Activated naive CD4-positive, alpha-beta T cell treated with Interleukin-2 at 50 U/mL for 16 hours (primary cell): Measurements from ENCODE around the gene MSH3.
"Not testable (repeated sequence)": the region's sequence is repeated elsewhere in the genome, so short reads cannot be mapped to it uniquely, and the experiment has no call there.

Experiments
- DNase-seq: peaks from one replicate; pipeline ENCODE4 v3.0.0-alpha.2; 2020

MSH3 gene

DNA sequence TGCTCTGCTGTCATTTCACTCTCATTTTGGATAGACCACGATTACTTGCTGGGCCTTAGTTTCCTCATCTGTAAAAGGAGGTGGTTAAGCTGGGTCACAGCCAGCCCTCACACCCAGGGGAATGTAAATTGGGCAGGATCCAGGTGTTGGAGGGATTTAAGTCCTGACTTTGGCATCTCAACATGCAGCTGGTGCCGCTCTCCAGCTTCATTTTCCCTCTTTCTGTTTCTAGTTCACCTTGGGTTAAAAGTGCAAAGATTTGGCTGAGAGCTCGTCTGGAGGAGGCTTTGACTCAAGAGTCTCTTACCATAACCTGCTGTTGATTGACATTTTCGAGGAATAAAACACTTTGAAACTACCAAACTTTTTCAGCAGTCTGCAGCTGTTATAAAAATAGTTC, 144.6 kb downstream of the MSH3 start:
- no peak for DNase-seq

DNA sequence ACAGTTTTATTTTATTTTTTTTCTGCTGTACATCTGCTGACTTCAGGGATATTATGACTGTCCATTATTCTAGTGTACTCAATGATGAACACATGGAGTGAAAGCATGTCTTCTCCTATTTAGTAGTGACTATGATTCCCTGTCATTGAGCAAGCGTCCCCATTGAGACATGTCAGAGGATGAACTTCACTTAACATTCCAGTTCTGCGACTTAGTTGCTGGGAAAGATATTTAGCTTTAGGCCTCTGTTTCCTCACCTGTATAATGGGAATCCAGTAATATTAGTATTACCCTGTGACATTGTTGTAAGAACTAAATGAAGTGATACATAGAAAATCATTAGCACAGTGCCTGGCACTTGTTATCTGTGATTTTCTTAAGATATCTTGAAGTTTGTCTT, 145.1 kb downstream of the MSH3 start:
- DNase-seq, result no peak

DNA sequence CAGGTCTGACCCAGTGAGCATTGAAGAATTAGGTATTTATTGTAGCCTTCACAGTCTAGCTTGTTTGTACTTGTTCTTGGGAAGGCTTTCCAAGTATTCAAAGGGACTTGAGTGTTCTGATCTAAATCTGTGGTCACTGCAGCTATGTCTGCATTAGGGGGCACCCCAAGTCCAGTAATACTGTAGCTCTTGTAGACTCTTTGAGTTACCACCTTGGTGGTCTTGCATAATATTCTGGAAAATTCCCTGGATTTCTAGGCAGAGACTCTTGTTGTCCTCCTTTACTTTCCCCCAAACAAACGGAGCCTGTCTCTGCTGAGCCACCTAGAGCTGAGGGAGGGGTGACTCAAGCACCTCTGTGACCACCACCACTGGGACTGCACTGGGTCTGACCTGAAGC, 149.9 kb downstream of the MSH3 start:
- DNase-seq, result no peak

DNA sequence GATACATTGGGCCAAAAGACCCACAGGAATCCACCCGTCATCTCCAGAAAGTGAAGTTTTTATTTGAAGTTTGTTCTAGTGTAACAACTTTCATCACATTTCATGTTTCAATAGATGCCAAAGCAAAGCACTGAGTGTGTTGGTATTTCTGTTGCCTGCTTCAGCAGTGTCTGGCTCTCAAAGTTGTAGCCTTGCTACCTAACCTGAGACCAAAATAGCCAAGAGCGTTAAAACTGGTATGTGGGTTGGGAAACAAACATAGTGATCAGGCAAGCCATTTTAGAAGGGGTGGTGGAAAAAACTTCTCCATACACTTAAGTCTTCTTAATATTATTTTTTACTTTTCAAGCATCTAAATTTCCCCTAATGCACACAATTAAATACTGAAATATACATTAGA, 150.6 kb downstream of the MSH3 start:
- no peak for DNase-seq

DNA sequence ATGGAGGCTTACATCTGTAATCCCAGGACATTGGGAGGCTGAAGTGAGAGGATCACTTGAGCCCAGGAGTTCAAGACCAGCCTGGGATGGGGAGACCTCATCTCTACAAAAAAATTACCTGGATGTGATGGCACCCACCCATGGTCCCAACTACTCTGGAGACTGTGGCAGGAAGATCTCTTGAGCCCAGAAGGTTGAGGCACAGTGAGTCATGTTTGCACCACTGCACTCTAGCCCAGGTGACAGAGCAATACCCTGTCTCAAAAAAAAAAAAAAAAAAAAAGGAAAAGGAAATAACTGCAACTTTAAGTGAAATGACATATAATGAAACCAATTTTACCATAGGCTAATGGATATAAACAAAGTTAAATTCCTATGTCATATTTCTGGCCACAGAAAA, 152.5 kb downstream of the MSH3 start:
- no peak for DNase-seq

DNA sequence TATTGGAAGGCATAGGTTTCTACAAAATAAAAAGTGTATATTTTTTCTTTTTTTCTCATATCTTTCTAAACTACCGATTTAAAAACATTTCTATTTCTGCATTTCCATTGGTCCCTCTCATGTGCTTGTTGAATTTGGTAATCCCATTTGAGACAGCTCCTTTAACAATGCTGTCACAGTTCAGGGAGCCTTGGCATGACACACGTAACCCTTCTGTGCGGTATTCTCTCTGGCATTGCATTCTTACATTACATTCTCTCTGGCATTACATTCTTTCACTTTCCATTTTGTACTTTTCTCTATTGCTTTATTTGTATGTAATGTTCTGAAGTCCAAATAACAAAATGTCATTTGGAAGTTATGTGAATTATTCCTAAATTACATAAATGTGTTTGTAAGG, 155.0 kb downstream of the MSH3 start:
- DNase-seq, result no peak

DNA sequence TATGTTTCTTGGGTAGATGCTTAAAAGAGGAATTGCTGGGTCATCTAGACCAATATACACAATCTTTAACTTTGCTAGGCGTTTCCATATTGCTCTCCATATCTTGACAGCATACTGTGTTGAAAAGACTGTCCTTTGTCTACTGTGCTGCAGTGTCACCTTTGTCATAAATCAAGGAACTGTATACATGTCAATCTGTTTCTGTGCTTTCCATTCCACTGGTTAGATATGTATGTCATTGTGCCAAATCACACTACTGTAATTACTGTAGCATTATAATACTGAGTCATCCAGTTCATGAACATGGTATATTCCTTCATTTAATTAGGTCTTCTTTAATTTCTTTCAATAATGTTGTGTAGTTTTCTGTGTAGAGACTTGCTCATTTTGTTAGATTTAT, 156.0 kb downstream of the MSH3 start:
- DNase-seq, result no peak

DNA sequence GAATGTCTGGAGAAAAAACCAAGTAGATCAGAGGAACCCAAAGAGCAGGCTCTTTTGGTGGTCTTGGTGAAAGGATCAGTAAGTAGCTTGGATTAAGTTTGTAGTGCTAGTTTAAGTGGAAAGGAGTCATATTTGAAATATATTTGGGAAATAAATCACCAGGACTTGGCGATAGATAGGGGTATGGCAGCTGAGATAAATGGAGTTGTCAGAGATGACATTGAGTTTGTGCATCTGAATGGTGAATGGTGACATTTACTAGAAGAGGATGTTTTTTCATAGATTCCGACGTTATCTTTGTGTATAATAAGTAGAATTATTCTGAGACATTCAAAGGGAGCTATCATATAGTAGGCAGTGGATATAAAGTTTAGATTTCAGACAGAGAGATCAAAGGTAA, 162.1 kb downstream of the MSH3 start:
- no peak for DNase-seq

DNA sequence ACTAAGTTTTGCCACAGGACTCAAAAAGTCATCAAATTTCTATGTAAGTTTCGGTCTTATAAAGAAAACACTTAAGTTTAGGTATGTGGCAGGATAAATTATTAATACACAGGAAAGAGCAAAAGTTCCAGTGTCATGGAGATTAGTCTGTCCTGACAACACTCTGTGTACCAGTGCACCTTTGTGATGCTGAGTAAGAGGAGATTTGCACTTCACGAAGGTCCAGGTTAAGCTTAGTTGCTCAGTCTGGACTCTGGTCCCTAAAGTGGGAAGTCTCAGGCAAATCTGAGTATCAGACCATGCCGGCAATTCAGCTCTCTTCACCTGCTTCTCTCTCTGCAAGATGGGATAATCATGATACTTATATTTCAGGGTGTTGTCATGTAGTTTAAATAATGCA, 166.2 kb downstream of the MSH3 start:
- DNase-seq, result no peak

DNA sequence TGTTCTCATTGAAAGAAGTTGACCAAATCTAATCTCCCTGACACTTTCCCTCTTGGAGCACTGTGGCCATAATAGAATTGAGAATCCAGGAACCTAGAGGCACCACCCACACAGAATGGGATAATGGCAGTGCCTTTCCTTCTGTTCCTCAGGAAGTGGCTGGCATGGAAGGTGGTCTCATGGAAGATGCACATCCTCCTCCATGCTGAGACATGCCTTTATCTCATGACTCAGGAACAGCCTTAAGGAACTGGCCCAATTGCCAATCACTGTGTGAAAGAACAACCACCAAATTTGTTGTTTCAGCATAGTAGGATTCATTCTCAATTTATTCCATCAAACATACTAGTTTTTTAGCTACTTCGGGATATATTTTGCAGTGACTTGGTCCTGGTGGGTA, 168.2 kb downstream of the MSH3 start:
- DNase-seq, result no peak

DNA sequence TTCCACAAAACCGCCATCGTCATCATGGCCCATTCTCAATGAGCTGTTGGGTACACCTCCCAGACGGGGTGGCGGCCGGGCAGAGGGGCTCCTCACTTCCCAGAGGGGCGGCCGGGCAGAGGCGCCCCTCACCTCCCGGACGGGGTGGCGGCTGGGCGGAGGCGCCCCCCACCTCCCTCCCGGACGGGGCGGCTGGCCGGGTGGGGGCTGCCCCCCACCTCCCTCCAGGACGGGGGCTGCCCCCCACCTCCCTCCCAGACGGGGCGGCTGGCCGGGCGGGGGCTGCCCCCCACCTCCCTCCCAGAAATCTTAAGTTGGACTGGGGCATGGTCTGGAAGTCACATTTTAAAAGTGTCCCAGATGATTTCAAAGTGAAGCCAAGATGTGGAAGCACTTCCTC, 169.7 kb downstream of the MSH3 start:
- not testable (repeated sequence) for DNase-seq

DNA sequence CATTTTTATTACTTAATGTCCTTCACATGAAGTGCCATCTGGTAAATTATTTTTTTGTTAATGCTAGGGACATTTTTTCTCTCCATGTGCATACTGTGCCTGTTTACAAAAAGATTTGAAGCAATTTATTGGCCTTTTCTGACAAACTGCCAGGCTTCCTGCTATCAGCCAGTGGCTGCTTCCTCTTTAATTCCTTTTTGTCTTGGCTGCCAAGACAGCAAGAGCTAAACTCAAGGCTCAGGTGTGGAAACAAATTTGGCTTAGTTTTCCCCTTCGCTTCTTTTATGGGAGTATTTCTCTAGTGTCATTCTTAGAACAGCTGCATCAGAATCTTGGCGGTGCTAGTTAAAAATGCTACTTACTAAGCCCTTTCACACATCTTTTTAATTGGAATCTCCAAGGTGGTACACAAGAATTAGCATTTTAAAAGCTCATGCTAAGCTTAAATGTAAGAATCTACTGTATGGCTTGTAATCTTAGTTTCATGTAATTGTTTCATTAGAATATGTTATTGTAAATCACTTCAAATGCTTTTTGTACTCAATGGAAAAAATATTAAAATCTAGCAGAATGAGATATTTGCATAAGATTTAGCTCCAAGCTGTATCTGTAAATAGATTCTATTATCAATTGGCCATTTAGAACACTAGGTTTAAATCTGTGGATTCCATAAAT, 171.5 kb downstream of the MSH3 start:
- no peak for DNase-seq

DNA sequence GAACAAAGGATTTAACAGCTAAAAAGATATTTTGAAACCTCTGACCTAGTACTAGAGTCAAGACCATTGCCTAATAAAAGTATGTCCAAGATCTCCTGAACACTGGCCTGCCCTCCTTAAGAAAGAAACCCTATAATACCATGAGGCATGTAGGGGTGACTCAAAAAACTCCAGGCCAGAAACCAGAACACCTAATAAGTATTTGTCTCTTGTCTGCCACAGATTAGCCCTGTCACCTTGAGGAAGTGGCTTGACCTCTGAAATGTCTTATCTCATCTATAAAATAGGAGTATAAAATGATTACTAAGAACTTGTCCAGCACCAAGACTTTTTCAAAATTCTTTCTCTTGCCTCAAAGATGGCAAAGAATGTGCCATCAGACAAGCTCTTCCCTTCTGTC, 180.3 kb downstream of the MSH3 start:
- no peak for DNase-seq

DNA sequence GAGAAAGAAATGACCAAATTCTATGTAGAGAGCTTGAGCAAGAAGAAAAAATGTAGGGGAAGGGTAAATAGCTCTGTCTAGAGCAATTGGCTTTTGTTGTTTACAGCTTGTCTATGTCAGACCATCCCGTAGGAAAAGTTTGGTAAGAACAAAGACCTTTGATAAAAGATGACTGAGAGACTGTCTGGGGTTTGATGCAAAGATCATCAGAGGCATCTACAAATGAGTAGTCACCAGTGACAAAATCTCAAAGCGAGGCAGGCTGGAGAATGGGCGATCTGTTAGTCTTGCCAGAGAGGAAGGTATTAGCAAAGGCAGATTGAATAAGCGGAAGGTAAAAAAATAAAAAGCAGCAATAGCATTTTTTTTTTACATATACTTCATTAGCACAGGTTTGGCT, 180.7 kb downstream of the MSH3 start:
- no peak for DNase-seq

DNA sequence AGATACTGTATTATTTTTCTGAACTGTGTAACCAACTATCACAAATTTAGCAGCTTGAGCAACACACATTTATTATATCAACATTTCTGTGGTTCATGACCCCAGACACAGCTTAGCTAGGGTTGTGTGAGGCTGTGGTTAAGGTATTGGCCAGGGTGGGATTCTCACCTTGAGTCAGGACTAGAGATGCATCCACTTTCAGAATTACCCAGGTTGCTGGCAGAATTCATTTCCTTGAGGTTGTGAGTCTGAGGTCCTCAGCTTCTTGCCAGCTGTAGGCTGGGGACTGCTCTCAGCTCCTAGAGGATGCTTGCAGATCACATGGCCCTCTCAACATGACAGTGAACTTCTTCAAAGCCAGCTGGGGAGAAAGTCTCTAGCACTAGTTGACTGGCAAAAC, 183.2 kb downstream of the MSH3 start:
- no peak for DNase-seq

DNA sequence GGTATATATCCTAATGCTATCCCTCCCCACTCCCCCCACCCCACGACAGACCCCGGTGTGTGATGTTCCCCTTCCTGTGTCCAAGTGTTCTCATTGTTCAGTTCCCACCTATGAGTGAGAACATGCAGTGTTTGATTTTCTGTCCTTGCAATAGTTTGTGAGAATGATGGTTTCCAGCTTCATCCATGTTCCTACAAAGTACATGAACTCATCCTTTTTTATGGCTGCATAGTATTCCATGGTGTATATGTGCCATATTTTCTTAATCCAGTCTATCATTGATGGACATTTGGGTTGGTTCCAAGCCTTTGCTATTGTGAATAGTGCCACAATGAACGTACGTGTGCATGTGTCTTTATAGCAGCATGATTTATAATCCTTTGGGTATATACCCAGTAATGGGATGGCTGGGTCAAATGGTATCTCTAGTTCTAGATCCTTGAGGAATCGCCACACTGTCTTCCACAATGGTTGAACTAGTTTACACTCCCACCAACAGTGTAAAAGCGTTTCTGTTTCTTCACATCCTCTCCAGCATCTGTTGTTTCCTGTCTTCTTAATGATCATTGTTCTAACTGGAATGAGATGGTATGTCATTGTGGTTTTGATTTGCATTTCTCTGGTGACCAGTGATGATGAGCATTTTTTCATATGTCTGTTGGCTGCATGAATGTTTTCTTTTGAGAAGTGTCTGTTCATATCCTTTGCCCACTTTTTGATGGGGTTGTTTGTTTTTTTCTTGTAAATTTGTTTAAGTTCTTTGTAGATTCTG, 186.8 kb downstream of the MSH3 start:
- not testable (repeated sequence) for DNase-seq

DNA sequence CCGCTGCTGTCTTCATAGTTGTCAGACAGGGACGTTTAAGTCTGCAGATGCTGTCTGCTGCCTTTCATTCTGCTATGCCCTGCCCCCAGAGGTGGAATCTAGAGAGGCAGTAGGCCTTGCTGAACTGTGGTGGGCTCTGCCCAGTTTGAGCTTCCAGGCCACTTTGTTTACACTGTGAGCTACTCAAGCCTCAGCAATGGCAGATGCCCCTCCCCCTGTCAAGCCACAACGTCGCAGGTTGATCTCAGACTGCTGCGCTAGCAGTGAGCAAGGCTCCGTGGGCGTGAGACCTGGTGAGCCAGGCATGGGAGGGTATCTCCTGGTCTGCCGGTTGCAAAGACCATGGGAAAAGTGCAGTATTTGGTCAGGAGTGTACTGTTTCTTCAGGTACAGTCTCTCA, 192.0 kb downstream of the MSH3 start:
- not testable (repeated sequence) for DNase-seq

DNA sequence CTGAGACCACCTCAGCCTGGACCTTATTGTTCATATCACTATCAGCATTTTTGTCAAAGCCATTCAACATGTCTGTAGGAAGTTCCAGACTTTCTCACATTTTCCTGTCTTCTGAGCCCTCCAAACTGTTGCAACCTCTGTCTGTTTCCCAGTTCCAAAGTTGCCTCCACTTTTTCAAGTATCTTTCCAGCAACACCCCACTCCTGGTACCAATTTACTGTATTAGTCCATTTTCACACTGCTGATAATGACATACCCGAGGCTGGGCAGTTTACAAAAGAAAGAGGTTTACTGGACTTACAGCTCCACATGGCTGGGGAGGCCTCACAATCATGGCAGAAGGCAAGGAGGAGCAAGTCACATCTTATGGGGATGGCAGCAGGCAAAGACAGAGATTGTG, 195.7 kb downstream of the MSH3 start:
- DNase-seq, result not testable (repeated sequence)

DNA sequence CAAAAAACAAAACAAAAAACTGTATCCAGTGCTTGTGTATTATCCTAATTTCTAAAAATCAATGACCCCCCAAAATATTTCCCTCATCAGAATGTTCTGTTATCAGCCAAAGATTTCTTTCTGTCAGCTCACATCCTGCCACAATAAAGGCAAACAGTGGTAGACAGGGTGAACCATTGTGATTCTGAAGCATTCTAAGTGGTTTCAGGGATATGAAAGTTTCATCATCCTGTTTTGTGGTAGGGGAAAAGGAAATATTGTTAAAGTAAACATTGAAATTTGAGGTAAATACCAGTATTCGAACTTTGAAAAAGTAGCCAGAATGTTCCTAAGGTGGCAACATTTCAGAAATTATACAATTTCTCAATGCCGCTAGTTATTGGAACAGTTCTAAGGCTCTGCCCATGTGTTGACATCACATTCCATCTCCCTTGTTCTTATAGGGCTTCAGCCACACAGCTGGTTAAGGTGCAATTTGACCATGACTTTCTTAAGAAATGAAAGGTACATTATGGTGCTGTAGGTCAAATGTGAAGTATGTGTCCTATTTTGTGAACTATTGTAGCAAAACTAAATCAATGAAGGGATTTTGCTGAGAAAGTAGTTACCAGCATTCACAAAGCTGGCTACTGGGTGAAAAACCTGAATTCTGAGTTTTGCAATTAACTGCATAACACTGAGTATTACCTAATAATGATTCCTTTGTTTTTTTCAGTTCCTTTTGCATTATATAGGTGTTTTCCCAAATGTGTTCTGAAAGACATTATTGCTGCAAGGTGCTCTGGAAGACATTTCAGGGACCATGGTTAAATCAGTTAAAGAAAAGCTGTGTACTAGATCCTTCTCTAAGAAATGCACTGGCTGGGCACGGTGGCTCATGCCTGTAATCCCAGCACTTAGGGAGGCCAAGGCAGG, 198.1 kb downstream of the MSH3 start:
- DNase-seq, result no peak

DNA sequence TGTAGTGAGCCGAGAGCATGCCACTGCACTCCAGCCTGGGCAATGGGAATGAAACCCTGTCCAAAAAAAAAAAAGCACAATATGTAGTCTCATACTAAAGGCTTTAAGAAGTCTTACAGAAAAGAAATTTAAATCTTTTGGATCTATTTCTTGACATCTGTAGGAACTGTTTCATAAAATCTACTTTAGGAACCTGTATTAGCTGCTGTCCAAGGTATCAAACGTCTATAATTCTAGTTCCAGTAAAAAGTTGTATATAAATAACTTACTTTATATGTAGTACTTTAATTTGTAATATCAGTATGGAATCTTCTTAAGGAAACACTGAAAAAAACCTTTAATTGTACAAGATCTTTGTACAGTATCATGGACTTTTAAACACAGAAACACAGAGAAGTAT, 199.0 kb downstream of the MSH3 start:
- DNase-seq, result no peak

DNA sequence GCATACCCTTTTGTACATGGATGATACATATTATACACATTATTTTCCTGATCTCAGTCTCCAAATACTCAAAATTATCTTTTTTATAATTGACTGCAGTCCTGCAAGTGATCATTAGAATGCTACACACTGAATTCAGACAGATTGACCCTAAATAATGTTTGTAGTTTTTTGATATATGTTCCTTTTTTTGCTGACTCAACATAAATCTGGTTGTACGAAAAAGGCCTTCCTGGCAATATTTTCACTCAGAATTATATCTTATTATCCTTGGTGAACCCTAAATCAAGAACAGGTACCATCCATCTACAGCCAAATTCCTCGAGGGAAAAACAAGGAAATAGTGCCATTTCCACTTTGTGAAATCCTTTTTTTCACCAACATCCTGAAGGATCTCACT, 200.1 kb downstream of the MSH3 start:
- no peak for DNase-seq

DNA sequence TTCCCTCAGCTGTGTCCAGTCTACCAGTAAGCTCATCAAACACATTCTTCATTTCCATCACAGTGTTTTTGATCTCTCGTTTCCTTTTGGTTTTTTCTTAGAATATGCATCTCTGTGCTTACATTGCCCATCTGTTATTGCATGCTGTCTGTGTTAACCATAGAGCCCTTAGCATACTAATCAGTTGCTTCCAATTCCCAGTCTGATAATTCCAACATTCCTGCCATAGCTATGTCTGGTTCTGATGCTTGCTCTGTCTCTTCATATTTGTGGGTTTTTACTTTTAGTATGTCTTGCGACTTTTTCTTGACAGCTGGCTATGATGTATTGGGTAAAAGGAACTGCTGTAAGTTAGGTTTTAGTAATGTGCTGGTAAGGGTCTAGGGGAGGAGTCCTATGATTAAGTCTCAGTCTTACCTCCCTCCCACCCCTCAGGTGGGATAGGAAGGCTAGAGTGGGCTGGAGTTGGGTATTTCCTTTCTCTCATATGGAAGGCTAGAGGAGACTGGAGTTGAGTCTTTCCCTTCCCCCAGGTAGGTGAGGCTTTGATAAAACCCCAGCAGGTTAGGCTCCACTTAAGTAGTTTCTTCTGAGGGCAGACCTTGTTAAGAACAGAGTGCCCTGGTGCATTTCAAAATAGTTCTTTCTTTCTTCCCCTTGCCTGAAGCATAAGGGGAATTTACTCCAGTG, 206.6 kb downstream of the MSH3 start:
- no peak for DNase-seq

DNA sequence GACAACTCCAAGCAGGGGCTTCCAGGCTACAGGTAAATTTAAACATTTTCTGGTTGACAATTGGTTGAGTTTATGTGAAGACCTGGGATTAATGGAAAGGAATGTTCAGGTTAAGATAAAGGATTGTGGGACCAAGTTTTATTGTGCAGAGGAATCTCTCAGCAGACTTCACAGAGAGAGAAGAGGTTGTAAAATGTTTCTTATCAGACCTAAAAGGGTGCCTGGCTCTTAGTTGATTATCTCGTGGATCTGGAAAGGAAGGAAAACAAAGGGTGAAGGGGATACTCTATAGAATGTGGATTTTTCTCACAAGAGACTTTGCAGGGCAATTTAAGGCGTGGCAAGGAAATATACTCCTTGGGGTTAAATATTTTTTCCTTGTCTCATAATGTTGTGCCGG, 209.3 kb downstream of the MSH3 start:
- DNase-seq, result no peak
